Small intestine (tissue), 7 donors: ENCODE measurements around the gene IQCN. TPM values are rescaled to one million over a fixed set of nuclear protein-coding genes. Genes with fewer than 3 reads are reported as not detected.

Source experiments
- DNase-seq, 2 donors: peaks; one replicate each; pipeline versions ENCODE4 v3.0.0 to v3.0.0-alpha.2; 2013
- FAIRE-seq: peaks from 2 replicates; lab custom pipeline; 2012; peaks lifted over from hg19 to GRCh38; lab: Jason Lieb, UNC
- H3K27ac ChIP-seq, 3 donors: one replicate each; pipeline ENCODE4 v1.5.1; 2013; ENCODE audit warnings: low read length in 2 of 3, mild to moderate bottlenecking in 2 of 3, control low read depth in 1 of 3, inconsistent platforms in 1 of 3, low read depth in 1 of 3, moderate library complexity in 1 of 3
- H3K27me3 ChIP-seq, 3 donors: one replicate each; pipeline ENCODE4 v1.6.1; 2013; ENCODE audit warnings: low read length in 3 of 3, inconsistent platforms in 1 of 3; ENCODE audit not compliant: control insufficient read depth in 3 of 3, insufficient read depth in 3 of 3
- H3K36me3 ChIP-seq, 3 donors: one replicate each; pipeline ENCODE4 v1.6.1; 2013; ENCODE audit warnings: low read length in 3 of 3, inconsistent platforms in 1 of 3, low read depth in 1 of 3, mild to moderate bottlenecking in 1 of 3, moderate library complexity in 1 of 3; ENCODE audit not compliant: control insufficient read depth in 3 of 3, insufficient read depth in 2 of 3
- H3K4me1 ChIP-seq, 3 donors: one replicate each; pipeline ENCODE4 v1.6.1; 2013; ENCODE audit warnings: low read length in 2 of 3, inconsistent platforms in 1 of 3, low read depth in 1 of 3, mild to moderate bottlenecking in 1 of 3, moderate library complexity in 1 of 3; ENCODE audit not compliant: control insufficient read depth in 3 of 3, insufficient read depth in 2 of 3
- H3K4me3 ChIP-seq, 3 donors: one replicate each; pipeline ENCODE4 v1.5.1; 2013; ENCODE audit warnings: low read length in 3 of 3, control low read depth in 1 of 3, inconsistent platforms in 1 of 3, low read depth in 1 of 3, mild to moderate bottlenecking in 1 of 3, moderate library complexity in 1 of 3
- H3K9me3 ChIP-seq, 2 donors: one replicate each; pipeline ENCODE4 v1.6.1; 2013; ENCODE audit warnings: low read depth in 1 of 2, low read length in 1 of 2; ENCODE audit not compliant: control insufficient read depth in 2 of 2, insufficient read depth in 1 of 2
- WGBS, 3 donors: extraction: QIAGEN DNeasy Blood & Tissue Kit; methylation state at CpG; one replicate each; pipeline ENCODE4 v1.1.7; 2013; 5-methylcytosine and 5-hydroxymethylcytosine counted together
- polyA plus RNA-seq, 4 donors: library from polyadenylated mRNA; stranded (reverse) in 3 of 4; unstranded in 1 of 4; fragments of 200-250 nt in 3 of 4; fragments of 120-200 nt in 1 of 4; gene quantifications; one replicate each; pipeline versions ENCODE4 v1.2.1 to v1.2.3, GENCODE V29; 2013
- donor health status: healthy with polysubstance abuse.
- donor health status: control.
- donor health status: control.
- donor health status: Bipolar disorder and iron deficiency.
- donor health status: healthy.

Gene IQCN
- polyA plus RNA-seq, 4 donors, result 1.5 to 15.2 (median 4.9) TPM

- Histone ChIP-seq H3K27me3 (peaks cover 0 to 2% (median 0%) of the 10 kb centered on the region in 3 donors), H3K27ac (peak overlapping the region; percentile 56 to 88 (median 74)), H3K9me3 (peaks cover 0 to 9% of the 10 kb centered on the region in 2 donors), H3K36me3 (peaks cover 0 to 20% (median 0%) of the 10 kb centered on the region in 3 donors), H3K4me1 (peaks cover 0 to 25% (median 0%) of the 10 kb centered on the region in 3 donors), H3K4me3 (no peak overlapping the region)
- FAIRE-seq (no peak), DNase-seq (peak; percentile 79 to 93)
- 24 to 38% (median 35%) methylated on average over 5 of the region's 5 CpGs for WGBS, 3 donors
These were observed 20.5 kb downstream of the IQCN start for GRCh38 chr19:18253716-18254115.

GRCh38 chr19:18253130-18253529 is 21.1 kb downstream of the IQCN start:
- peaks cover 0 to 25% (median 0%) of the 10 kb centered on the region in 3 donors for H3K4me1 ChIP-seq
- FAIRE-seq (no peak), DNase-seq (peak in 1 of 2 donors; percentile 2)
- H3K9me3 ChIP-seq, result peaks cover 0 to 9% of the 10 kb centered on the region in 2 donors
- peak overlapping the region in 2 of 3 donors; percentile 56 to 88 for H3K27ac ChIP-seq
- H3K27me3 ChIP-seq, result peaks cover 0 to 2% (median 0%) of the 10 kb centered on the region in 3 donors
- no peak overlapping the region for H3K4me3 ChIP-seq
- H3K36me3 ChIP-seq, result peaks cover 0 to 15% (median 0%) of the 10 kb centered on the region in 3 donors
- WGBS, 3 donors, result 77 to 90% (median 85%) methylated on average over 4 of the region's 4 CpGs

GRCh38 chr19:18252370-18252717 is 21.9 kb downstream of the IQCN start:
- WGBS, 3 donors, result 63 to 73% (median 67%) methylated on average over 7 of the region's 7 CpGs

GRCh38 chr19:18251587-18252369 is 22.5 kb downstream of the IQCN start:
- DNase-seq (peak; percentile 77 to 80), FAIRE-seq (no peak)
- H3K27ac ChIP-seq, result no peak overlapping the region
- peaks cover 0 to 2% (median 0%) of the 10 kb centered on the region in 3 donors for H3K27me3 ChIP-seq
- peaks cover 0 to 2% (median 0%) of the 10 kb centered on the region in 3 donors for H3K36me3 ChIP-seq
- peaks cover 0 to 25% (median 0%) of the 10 kb centered on the region in 3 donors for H3K4me1 ChIP-seq
- no peak overlapping the region for H3K4me3 ChIP-seq
- H3K9me3 ChIP-seq, result peaks cover 0 to 9% of the 10 kb centered on the region in 2 donors
- WGBS, 3 donors, result 21 to 24% (median 24%) methylated on average over 20 to 23 of the region's 23 CpGs

More at GRCh38 chr19:18252370-18252717, 21.9 kb downstream of the IQCN start:
- DNase-seq (no peak), FAIRE-seq (no peak)
- Histone ChIP-seq H3K4me3 (no peak overlapping the region), H3K36me3 (peaks cover 0 to 8% (median 0%) of the 10 kb centered on the region in 3 donors), H3K27me3 (peaks cover 0 to 2% (median 0%) of the 10 kb centered on the region in 3 donors), H3K4me1 (peaks cover 0 to 25% (median 0%) of the 10 kb centered on the region in 3 donors), H3K9me3 (peaks cover 0 to 9% of the 10 kb centered on the region in 2 donors), H3K27ac (no peak overlapping the region)

- H3K27me3 ChIP-seq, result no peaks in the 10 kb centered on the region
- H3K4me1 ChIP-seq, result peaks cover 0 to 20% (median 0%) of the 10 kb centered on the region in 3 donors
- no peak for FAIRE-seq
- WGBS, 3 donors, result 80 to 95% (median 88%) methylated on average over 5 of the region's 5 CpGs
- no peak overlapping the region for H3K4me3 ChIP-seq
- H3K27ac ChIP-seq, result no peak overlapping the region
- no peaks in the 10 kb centered on the region for H3K36me3 ChIP-seq
- H3K9me3 ChIP-seq, result peaks cover 0 to 9% of the 10 kb centered on the region in 2 donors
- DNase-seq, result no peak
These were observed 24.4 kb downstream of the IQCN start for GRCh38 chr19:18249834-18250233.

GRCh38 chr19:18245297-18245696 is 29.0 kb downstream of the IQCN start:
- FAIRE-seq (no peak), DNase-seq (no peak)
- H3K4me1 ChIP-seq, result no peaks in the 10 kb centered on the region
- WGBS, 3 donors, result 66 to 73% (median 72%) methylated on average over 7 of the region's 7 CpGs
- peaks cover 0 to 6% of the 10 kb centered on the region in 2 donors for H3K9me3 ChIP-seq
- no peak overlapping the region for H3K27ac ChIP-seq
- H3K36me3 ChIP-seq, result no peaks in the 10 kb centered on the region
- no peak overlapping the region for H3K4me3 ChIP-seq
- peaks cover 0 to 2% (median 2%) of the 10 kb centered on the region in 3 donors for H3K27me3 ChIP-seq

GRCh38 chr19:18239303-18239702 is 34.9 kb downstream of the IQCN start:
- WGBS, 3 donors, result 32 to 39% (median 38%) methylated on average over 12 of the region's 12 CpGs
- FAIRE-seq, result no peak
- no peaks in the 10 kb centered on the region for H3K4me1 ChIP-seq

GRCh38 chr19:18234194-18234593 is 40.1 kb downstream of the IQCN start:
- no peak for FAIRE-seq
- no peak overlapping the region for H3K27ac ChIP-seq

More at GRCh38 chr19:18239303-18239702, 34.9 kb downstream of the IQCN start:
- H3K9me3 ChIP-seq, result no peaks in the 10 kb centered on the region
- no peak for DNase-seq
- H3K36me3 ChIP-seq, result no peaks in the 10 kb centered on the region
- H3K27me3 ChIP-seq, result peaks cover 0 to 13% (median 2%) of the 10 kb centered on the region in 3 donors
- no peak overlapping the region for H3K27ac ChIP-seq
- no peak overlapping the region for H3K4me3 ChIP-seq

More at GRCh38 chr19:18234194-18234593, 40.1 kb downstream of the IQCN start:
- H3K36me3 ChIP-seq, result no peaks in the 10 kb centered on the region
- H3K4me1 ChIP-seq, result no peaks in the 10 kb centered on the region
- H3K4me3 ChIP-seq, result no peak overlapping the region
- no peak for DNase-seq
- peaks cover 3 to 54% (median 20%) of the 10 kb centered on the region in 3 donors for H3K27me3 ChIP-seq
- H3K9me3 ChIP-seq, result peaks cover 0 to 11% of the 10 kb centered on the region in 2 donors
- 34 to 35% (median 35%) methylated on average over 6 of the region's 6 CpGs for WGBS, 3 donors
